GM21447 (cell line): ENCODE data around the gene ROR2.

Experiments used
- ATAC-seq: cut with Tn5 transposase; IDR thresholded peaks from one replicate; pipeline ENCODE4 v1.9.1; 2021; ENCODE audit not compliant: unreplicated experiment

The ROR2 gene

DNA sequence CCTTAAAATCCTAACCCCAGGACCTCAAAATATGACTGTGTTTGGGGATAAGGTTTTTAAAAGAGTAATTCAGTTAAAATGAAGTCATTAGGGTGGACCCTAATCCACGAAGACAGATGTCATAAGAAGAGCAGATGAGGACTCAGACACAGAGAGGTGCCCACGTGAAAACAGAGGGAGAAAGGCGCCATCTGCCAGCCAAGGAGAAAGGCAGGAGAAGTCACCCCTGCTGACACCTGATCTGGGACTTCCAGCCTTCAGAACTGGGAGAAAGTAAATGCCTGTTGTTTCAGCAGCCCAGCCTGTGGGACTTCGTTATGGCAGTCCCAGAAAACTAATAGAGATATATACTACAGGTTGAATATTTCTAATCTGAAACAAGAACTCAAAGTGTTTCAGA, 67.4 kb downstream of the ROR2 start:
- no peak for ATAC-seq

- no peak for ATAC-seq
These were observed 69.6 kb downstream of the ROR2 start for GRCh38 chr9:91880378-91880972.

DNA sequence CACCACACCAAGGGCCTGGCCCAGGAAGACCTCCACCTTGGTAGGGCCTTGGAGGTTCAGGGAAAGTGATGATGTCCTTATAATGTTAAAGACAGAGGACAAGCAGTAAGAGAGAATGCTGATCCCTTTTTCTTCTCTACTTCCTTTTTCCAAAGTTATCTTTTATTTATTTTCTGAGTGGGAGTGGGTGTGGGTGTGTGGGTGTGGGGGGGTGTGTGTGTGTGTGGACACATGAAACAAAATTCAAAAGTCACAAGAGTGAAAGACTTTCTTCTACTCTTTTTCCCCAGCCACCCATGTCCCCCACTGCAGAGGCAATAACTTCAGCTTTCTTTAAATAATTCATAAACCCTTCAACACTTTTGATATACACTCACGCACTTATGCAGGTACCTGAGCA, 70.8 kb downstream of the ROR2 start:
- no peak for ATAC-seq

- ATAC-seq, result no peak
These were observed 76.4 kb downstream of the ROR2 start for GRCh38 chr9:91873637-91874051.

- no peak for ATAC-seq
These were observed 81.2 kb downstream of the ROR2 start for GRCh38 chr9:91868732-91869391.

DNA sequence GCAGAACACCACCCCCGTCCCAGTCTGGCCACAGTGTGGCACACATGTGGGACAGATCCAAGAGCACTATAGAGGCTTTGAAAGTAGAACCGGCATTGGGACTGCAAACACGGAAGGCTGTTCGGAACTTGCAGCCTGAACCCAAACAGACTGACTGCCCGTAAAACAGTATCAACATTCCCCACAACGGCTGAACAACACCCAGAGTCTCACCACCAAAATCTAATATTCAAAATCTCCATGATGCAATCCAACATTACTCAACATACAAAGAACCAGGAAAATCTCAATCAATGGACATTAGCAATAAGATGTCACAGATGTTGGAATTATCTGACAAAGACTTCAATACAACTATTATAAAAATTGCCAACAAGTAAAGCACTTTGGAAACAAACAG, 82.3 kb downstream of the ROR2 start:
- no peak for ATAC-seq

DNA sequence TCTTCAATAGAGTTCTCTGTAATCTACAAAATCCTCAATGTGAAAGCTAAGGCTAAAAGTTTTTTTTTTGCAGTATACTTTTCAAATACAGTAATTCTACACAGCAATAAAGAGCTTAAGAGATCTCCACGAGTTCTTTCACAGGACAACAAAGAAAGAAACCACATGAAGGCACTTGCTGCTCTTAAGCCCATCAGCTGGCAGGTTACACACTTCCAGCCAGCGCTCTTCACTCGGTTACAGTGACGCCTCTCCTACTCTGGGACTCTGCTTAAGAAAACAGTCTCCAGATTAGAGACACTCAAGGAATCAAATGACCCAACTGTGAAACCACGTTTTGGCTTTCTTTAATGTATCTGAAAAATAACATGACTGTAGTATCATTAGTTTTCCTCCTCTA, 85.0 kb downstream of the ROR2 start:
- no peak for ATAC-seq

DNA sequence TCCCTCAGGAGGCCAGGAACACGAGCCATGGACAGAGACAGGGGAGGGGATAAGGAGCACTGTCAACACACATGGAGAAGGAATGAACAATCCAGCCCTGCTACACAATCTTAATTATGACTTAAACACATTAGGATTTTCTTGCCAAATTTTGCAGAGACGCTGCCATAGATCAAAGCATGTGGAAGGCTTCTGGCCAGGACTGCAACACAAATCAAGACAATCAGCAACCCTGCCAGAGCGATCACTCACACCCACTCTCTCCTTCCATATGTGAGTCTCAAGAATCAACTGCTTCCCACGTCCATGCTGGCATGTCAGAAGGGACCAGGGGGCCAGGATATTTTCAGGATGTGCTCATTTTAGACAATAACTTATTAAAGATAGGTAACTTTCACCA, 85.6 kb downstream of the ROR2 start:
- no peak for ATAC-seq

GRCh38 chr9:91863469-91863868, 86.6 kb downstream of the ROR2 start:
- ATAC-seq, result no peak

DNA sequence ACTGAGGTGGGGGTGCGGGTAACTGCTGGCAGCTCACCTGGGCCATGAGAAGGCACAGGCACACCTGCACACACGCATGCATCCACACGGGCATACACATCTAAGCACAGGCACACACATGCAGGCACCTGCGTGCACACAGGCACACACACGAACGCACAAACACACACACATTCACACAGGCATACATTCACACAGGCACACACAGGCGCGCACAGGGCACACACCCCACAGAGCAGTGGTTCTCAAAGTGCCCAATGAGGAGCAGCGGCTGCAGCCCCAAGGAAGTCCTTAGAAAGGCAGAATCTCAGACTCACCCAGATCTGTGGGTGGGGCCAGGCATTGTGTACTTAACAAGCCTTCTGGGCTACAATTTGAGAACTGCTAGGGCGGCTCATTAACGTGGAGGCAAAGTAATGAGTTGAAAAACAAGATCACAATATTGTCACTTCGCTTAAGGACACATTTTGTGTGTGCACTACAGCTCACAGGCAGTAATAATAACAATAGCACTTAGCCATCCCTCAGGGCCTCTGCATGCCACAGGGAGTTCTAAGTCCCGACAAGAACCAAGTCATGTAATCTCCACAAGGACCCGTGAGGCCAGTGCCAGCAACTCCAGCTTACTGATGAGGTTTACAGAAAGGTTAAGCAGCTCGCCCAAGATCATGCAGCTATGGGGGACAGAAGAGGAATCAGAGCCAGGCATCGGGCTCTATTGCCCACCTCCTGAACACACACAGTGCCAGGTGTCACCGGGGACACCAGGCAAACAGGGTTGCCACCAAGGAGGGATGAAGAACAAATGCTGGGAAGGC, 91.6 kb downstream of the ROR2 start:
- no peak for ATAC-seq

DNA sequence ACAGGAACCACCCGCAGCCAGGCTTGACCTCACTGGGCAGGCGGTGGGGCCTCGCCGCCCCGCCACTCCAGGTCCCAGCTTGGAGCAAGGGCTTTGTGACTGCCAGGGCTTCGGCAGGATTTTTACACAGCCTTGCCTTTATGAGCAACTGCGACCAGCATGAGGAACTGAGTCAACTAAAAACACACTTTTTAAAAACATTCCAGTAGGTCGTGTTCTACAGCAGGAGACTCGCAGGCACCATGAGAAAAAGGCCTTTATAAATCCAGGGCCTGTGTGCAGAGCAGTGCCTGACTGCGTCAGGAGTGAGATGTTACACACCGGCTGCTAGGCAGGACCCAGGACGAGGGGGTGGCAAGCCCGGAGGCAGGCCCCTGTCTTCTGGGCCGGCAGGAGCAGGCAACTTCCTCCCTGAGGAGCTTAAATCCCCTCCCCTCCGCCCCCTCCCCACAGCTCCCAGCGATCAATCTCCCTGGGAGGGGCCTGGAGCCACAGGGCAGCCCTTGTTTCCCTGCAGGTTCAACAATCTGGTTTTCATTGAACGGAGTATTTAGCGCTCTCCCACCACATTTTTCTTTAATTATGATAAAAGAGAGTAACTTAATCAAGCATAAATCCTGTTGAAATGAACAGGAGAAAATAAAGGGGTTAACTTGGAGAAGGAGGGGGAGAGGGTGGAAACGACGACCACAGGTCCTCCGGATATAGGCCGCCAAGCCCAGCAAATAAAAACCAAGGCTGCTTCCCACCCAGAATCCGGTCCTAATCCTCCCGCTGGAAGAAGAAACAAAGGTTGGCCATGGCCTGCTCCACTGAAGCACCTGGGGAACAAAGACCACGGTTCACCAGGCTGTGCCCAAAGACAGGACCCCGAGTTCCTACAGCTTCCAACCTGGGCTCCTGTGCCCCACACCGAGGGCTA, 92.5 kb downstream of the ROR2 start:
- ATAC-seq, result no peak

- no peak for ATAC-seq
These were observed 93.6 kb downstream of the ROR2 start for GRCh38 chr9:91856419-91856818.

- no peak for ATAC-seq
These were observed 94.8 kb downstream of the ROR2 start for GRCh38 chr9:91855196-91855595.

- ATAC-seq, result no peak
These were observed 97.2 kb downstream of the ROR2 start for GRCh38 chr9:91852801-91853347.

DNA sequence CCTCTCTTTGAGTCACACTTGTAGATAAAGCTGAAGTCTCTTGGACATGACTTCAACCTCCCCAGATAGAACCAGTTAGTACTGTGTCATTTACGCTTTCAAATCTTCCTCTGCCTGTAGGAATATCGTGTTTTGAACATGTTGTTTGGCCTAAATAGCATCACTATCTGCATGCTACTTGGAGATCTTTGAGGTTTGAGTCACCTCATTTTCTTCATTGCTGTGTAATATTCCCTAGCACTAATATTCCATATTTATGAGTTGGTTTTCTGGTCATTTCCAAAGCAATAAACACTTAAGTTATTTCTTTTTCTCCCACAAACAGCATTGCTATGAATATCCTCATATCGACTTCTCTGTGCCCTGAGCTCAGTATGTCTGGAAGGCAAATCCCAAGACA, 100.3 kb downstream of the ROR2 start:
- ATAC-seq, result no peak

DNA sequence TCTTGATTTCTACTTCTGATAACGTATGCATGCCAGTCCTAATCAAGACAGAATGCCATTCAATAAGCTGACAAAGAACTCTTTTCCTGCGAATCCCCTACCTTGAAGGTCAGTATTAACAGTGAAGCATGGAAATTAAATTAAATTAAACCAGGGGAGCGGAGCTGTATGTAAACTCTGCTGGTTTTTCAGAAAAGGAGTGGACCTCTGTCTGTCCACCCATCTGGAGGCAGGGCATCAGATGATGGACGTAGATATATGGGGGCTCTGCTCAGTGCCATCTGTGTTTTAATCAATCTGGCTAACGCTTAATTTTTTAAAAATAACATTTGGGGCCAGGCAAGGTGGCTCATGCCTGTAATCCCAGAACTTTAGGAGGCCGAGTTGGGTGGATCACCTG, 101.9 kb downstream of the ROR2 start:
- no peak for ATAC-seq

- no peak for ATAC-seq
These were observed 102.4 kb downstream of the ROR2 start for GRCh38 chr9:91847581-91848091.

DNA sequence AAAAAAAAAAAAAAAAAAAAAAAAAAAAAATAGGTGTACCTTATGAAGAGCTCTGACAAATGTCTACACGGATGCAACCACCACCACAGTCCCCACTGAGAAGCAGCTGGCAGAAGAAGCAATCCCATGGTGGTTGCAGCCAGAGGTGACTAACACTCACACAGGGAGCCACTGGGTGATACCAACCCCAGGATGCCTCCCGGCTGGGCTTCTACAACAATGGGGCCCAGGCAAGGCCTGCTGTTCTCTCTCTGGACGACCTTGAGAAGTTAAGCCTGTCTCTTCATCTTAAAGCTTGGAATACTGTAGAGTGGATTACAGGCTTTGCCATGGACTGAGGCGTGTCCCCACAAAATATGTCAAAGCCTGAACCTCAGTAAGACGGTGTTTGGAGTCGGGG, 104.1 kb downstream of the ROR2 start:
- ATAC-seq, result no peak

- ATAC-seq, result no peak
These were observed 105.2 kb downstream of the ROR2 start for GRCh38 chr9:91844701-91845291.

GRCh38 chr9:91844190-91844589, 105.8 kb downstream of the ROR2 start:
- ATAC-seq, result no peak
